Ishikawa (cell line): ENCODE measurements around the gene PRKCB.

Experiments
- CEBPB ChIP-seq: IDR thresholded peaks from 2 replicates; pipeline ENCODE4 v1.6.1; 2012
- EGR1 ChIP-seq: IDR thresholded peaks from 2 replicates; pipeline ENCODE4 v1.6.1; 2012
- EP300 ChIP-seq: IDR thresholded peaks from 2 replicates; pipeline ENCODE4 v1.6.1; 2012; ENCODE audit warnings: borderline replicate concordance
- FOXM1 ChIP-seq: IDR thresholded peaks from 2 replicates; pipeline ENCODE4 v1.6.1; 2012; ENCODE audit warnings: low read depth, borderline replicate concordance
- NFIC ChIP-seq: IDR thresholded peaks from 2 replicates; pipeline ENCODE4 v1.6.1; 2012
- TAF1 ChIP-seq: IDR thresholded peaks from 2 replicates; pipeline ENCODE4 v1.6.1; 2012; ENCODE audit warnings: low read depth, mild to moderate bottlenecking
- TCF12 ChIP-seq: IDR thresholded peaks from 2 replicates; pipeline ENCODE4 v1.6.1; 2012; ENCODE audit warnings: low read depth
- YY1 ChIP-seq: IDR thresholded peaks from 2 replicates; pipeline ENCODE4 v1.6.1; 2012; ENCODE audit warnings: low read depth
- ZBTB7A ChIP-seq: IDR thresholded peaks from 2 replicates; pipeline ENCODE4 v1.6.1; 2012; ENCODE audit warnings: low read depth
- TF ChIP-seq, protein P1 (sequence below): IDR thresholded peaks from 2 replicates; pipeline ENCODE4 v1.6.1; 2012
- TF ChIP-seq, protein P2 (sequence below): IDR thresholded peaks from 2 replicates; pipeline ENCODE4 v1.6.1; 2012; ENCODE audit warnings: low read depth, mild to moderate bottlenecking
- TF ChIP-seq, protein P3 (sequence below): IDR thresholded peaks from 2 replicates; pipeline ENCODE4 v1.6.1; 2012

DNA sequence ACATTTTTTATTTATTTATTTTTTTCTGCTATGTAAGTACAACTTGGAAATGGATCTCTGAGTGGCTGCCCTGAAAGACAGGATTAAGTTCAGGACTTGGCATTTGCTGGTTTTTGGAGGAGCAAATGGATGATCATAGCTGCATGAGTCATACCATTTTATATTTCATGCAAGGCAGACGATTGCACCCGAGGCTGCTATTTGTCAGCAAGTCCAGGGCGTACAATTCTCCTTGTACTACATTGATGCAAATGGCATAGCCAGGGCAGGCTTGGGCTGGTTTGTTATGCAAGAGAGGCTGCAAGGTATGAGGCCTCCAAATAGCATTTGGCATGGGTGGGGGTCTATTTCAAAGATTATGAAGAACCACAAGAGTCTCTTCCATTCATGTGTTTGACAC is 339.2 kb downstream of the PRKCB start:
- TF ChIP-seq YY1 (no peak), TCF12 (no peak), EP300 (no peak), TAF1 (no peak), NFIC (no peak), ZBTB7A (no peak), CEBPB (no peak), FOXM1 (no peak), EGR1 (no peak)
- TF ChIP-seq, protein P1, sequence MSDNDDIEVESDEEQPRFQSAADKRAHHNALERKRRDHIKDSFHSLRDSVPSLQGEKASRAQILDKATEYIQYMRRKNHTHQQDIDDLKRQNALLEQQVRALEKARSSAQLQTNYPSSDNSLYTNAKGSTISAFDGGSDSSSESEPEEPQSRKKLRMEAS, result no peak
- TF ChIP-seq, protein P2, sequence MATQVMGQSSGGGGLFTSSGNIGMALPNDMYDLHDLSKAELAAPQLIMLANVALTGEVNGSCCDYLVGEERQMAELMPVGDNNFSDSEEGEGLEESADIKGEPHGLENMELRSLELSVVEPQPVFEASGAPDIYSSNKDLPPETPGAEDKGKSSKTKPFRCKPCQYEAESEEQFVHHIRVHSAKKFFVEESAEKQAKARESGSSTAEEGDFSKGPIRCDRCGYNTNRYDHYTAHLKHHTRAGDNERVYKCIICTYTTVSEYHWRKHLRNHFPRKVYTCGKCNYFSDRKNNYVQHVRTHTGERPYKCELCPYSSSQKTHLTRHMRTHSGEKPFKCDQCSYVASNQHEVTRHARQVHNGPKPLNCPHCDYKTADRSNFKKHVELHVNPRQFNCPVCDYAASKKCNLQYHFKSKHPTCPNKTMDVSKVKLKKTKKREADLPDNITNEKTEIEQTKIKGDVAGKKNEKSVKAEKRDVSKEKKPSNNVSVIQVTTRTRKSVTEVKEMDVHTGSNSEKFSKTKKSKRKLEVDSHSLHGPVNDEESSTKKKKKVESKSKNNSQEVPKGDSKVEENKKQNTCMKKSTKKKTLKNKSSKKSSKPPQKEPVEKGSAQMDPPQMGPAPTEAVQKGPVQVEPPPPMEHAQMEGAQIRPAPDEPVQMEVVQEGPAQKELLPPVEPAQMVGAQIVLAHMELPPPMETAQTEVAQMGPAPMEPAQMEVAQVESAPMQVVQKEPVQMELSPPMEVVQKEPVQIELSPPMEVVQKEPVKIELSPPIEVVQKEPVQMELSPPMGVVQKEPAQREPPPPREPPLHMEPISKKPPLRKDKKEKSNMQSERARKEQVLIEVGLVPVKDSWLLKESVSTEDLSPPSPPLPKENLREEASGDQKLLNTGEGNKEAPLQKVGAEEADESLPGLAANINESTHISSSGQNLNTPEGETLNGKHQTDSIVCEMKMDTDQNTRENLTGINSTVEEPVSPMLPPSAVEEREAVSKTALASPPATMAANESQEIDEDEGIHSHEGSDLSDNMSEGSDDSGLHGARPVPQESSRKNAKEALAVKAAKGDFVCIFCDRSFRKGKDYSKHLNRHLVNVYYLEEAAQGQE, result no peak
- TF ChIP-seq, protein P3, sequence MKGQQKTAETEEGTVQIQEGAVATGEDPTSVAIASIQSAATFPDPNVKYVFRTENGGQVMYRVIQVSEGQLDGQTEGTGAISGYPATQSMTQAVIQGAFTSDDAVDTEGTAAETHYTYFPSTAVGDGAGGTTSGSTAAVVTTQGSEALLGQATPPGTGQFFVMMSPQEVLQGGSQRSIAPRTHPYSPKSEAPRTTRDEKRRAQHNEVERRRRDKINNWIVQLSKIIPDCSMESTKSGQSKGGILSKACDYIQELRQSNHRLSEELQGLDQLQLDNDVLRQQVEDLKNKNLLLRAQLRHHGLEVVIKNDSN, result no peak
